Caco-2 (cell line): ENCODE results near the gene PDE4D. TPM values are rescaled to one million over a fixed set of nuclear protein-coding genes. Genes with fewer than 3 reads are reported as not detected.

ENCODE experiments used
- BruUV-seq: library from RNA; stranded (reverse); fragments of 400-500 nt; replicated peaks from 2 replicates; lab custom pipeline; 2021; lab: Mats Ljungman, UMichigan
- CTCF ChIA-PET: fragments of 300-600 bp; sonication (Branson Sonifier 250); formaldehyde crosslinking; loops from one replicate; lab custom pipeline; 2022; ENCODE audit warnings: antibody characterized with exemption; lab: Charles Lee
- POLR2A ChIA-PET: fragments of 300-600 bp; sonication (Branson Sonifier 250); formaldehyde crosslinking; loops from one replicate; lab custom pipeline; 2022; ENCODE audit warnings: antibody characterized with exemption; lab: Charles Lee
- DNase-seq, 2 experiments: peaks; one replicate each; pipeline versions ENCODE4 v3.0.0 to v3.0.0-alpha.2; 2020 to 2022
- H3K27me3 ChIP-seq: replicated peaks from 2 replicates; pipeline ENCODE4 v1.6.0; 2011; ENCODE audit warnings: low read length; ENCODE audit not compliant: control insufficient read depth, insufficient read depth
- H3K36me3 ChIP-seq: 2 replicates; pipeline ENCODE4 v1.5.1; 2011; ENCODE audit warnings: low read length; ENCODE audit not compliant: control insufficient read depth, insufficient read depth
- H3K4me1 ChIP-seq: fragments of 250-450 bp; sonication (Bioruptor Pico); 2 replicates; pipeline ENCODE4 v1.5.1; 2020; ENCODE audit warnings: mild to moderate bottlenecking
- H3K4me3 ChIP-seq: 2 replicates; pipeline ENCODE4 v1.5.1; 2011; ENCODE audit warnings: low read depth, mild to moderate bottlenecking, control low read depth, low read length
- H3K9me3 ChIP-seq: fragments of 250-450 bp; sonication (Bioruptor Pico); 2 replicates; pipeline ENCODE4 v1.5.1; 2020; ENCODE audit warnings: mild to moderate bottlenecking, moderate library complexity
- H3K27ac Mint-ChIP-seq: one replicate; pipeline ENCODE4 v1.8.0; 2022; ENCODE audit warnings: mixed read lengths; ENCODE audit not compliant: unreplicated experiment
- H3K27me3 Mint-ChIP-seq: one replicate; pipeline ENCODE4 v1.8.0; 2022; ENCODE audit warnings: mixed read lengths; ENCODE audit not compliant: insufficient read depth, unreplicated experiment
- H3K36me3 Mint-ChIP-seq: one replicate; pipeline ENCODE4 v1.8.0; 2022; ENCODE audit warnings: mild to moderate bottlenecking, mixed read lengths; ENCODE audit not compliant: insufficient read depth, unreplicated experiment
- H3K4me1 Mint-ChIP-seq: one replicate; pipeline ENCODE4 v1.8.0; 2022; ENCODE audit warnings: low read depth, mixed read lengths; ENCODE audit not compliant: unreplicated experiment
- H3K4me3 Mint-ChIP-seq: one replicate; pipeline ENCODE4 v1.8.0; 2022; ENCODE audit warnings: mild to moderate bottlenecking, moderate library complexity, mixed read lengths; ENCODE audit not compliant: unreplicated experiment
- H3K9me3 Mint-ChIP-seq: one replicate; pipeline ENCODE4 v1.8.0; 2022; ENCODE audit warnings: mixed read lengths; ENCODE audit not compliant: unreplicated experiment
- CTCF ChIP-seq, 2 experiments: fragments of 200-600 bp in 1 of 2; IDR thresholded peaks; 1 replicate in 1 of 2; 2 replicates in 1 of 2; pipeline versions ENCODE4 v1.5.1 to v1.8.0; 2011 to 2022; ENCODE audit warnings: antibody characterized with exemption in 1 of 2, control low read depth in 1 of 2, inconsistent platforms in 1 of 2, low read depth in 1 of 2, low read length in 1 of 2, mild to moderate bottlenecking in 1 of 2, moderate library complexity in 1 of 2; ENCODE audit not compliant: insufficient read depth in 1 of 2, severe bottlenecking in 1 of 2, unreplicated experiment in 1 of 2
- intact Hi-C: fragments of 100-400 bp; cut with micrococcal nuclease; formaldehyde crosslinking; loops from one replicate; pipeline ENCODE4 v1.10.0; 2022; ENCODE audit not compliant: unreplicated experiment
- total RNA-seq: library from RNA; stranded (reverse); gene quantifications from 2 replicates; pipeline ENCODE4 v1.2.3, GENCODE V29; 2022

PDE4D gene
- total RNA-seq, 1 experiment from 2014 or later, result 89.8 TPM

GRCh38 chr5:59285300-59286016 is 608.1 kb downstream of the PDE4D start:
- Histone ChIP-seq H3K9me3 (no peaks in the 10 kb centered on the region), H3K4me1 (peaks cover 21% of the 10 kb centered on the region), H3K4me3 (no peak overlapping the region), H3K36me3 (no peaks in the 10 kb centered on the region), H3K27me3 (no peaks in the 10 kb centered on the region)
- no peaks in the 10 kb centered on the region for H3K9me3 Mint-ChIP-seq
- H3K27me3 Mint-ChIP-seq, result no peaks in the 10 kb centered on the region
- no peak for TF ChIP-seq CTCF (IDR thresholded peaks at IDR 0.05; ENCODE audit: insufficient read depth in 1 of 2, low read depth in 1 of 2, low read length in 1 of 2, severe bottlenecking in 1 of 2, unreplicated experiment in 1 of 2)
- CTCF ChIA-PET, result no interaction called here
- peaks cover 16% of the 10 kb centered on the region for H3K4me1 Mint-ChIP-seq
- BruUV-seq, result no TSS peak
- H3K36me3 Mint-ChIP-seq, result no peaks in the 10 kb centered on the region
- POLR2A ChIA-PET, result no interaction called here
- no peak overlapping the region for H3K4me3 Mint-ChIP-seq
- intact Hi-C loops, result no loop called here
- DNase-seq, result no peak
- H3K27ac Mint-ChIP-seq, result no peak overlapping the region

- Mint-ChIP-seq H3K27ac (no peak overlapping the region), H3K36me3 (no peaks in the 10 kb centered on the region), H3K9me3 (no peaks in the 10 kb centered on the region), H3K4me1 (peaks cover 6% of the 10 kb centered on the region), H3K4me3 (no peak overlapping the region), H3K27me3 (no peaks in the 10 kb centered on the region)
- CTCF ChIA-PET, result no interaction called here
- peaks cover 9% of the 10 kb centered on the region for H3K4me1 ChIP-seq
- H3K4me3 ChIP-seq, result no peak overlapping the region
- BruUV-seq, result no TSS peak
- no peak for TF ChIP-seq CTCF (IDR thresholded peaks at IDR 0.05; ENCODE audit: insufficient read depth in 1 of 2, low read depth in 1 of 2, low read length in 1 of 2, severe bottlenecking in 1 of 2, unreplicated experiment in 1 of 2)
- no peaks in the 10 kb centered on the region for H3K27me3 ChIP-seq
- intact Hi-C loops, result no loop called here
- no peaks in the 10 kb centered on the region for H3K9me3 ChIP-seq
- no peak for DNase-seq
- no peaks in the 10 kb centered on the region for H3K36me3 ChIP-seq
- POLR2A ChIA-PET, result no interaction called here
Observed at GRCh38 chr5:59282726-59283125, 610.8 kb downstream of the PDE4D start.

- no peaks in the 10 kb centered on the region for H3K27me3 ChIP-seq
- H3K36me3 Mint-ChIP-seq, result no peaks in the 10 kb centered on the region
- no peaks in the 10 kb centered on the region for H3K4me1 Mint-ChIP-seq
- H3K9me3 ChIP-seq, result no peaks in the 10 kb centered on the region
- TF ChIP-seq CTCF (IDR thresholded peaks at IDR 0.05; ENCODE audit: insufficient read depth in 1 of 2, low read depth in 1 of 2, low read length in 1 of 2, severe bottlenecking in 1 of 2, unreplicated experiment in 1 of 2), result no peak
- CTCF ChIA-PET, result no interaction called here
- H3K4me3 ChIP-seq, result no peak overlapping the region
- POLR2A ChIA-PET, result no interaction called here
- intact Hi-C loops, result no loop called here
- H3K4me3 Mint-ChIP-seq, result no peak overlapping the region
- H3K27ac Mint-ChIP-seq, result no peak overlapping the region
- H3K27me3 Mint-ChIP-seq, result no peaks in the 10 kb centered on the region
- H3K4me1 ChIP-seq, result no peaks in the 10 kb centered on the region
- DNase-seq, result no peak
- H3K9me3 Mint-ChIP-seq, result no peaks in the 10 kb centered on the region
- no peaks in the 10 kb centered on the region for H3K36me3 ChIP-seq
- no TSS peak for BruUV-seq
Observed at GRCh38 chr5:59279979-59280378, 613.5 kb downstream of the PDE4D start.
